Left forelimb (tissue), 1 donor: Measurements from ENCODE around the gene PTH1R.

Source experiments
- DNase-seq: peaks from one replicate; pipeline ENCODE4 v3.0.0-alpha.2; 2018; ENCODE audit warnings: low spot score

Gene PTH1R

DNA sequence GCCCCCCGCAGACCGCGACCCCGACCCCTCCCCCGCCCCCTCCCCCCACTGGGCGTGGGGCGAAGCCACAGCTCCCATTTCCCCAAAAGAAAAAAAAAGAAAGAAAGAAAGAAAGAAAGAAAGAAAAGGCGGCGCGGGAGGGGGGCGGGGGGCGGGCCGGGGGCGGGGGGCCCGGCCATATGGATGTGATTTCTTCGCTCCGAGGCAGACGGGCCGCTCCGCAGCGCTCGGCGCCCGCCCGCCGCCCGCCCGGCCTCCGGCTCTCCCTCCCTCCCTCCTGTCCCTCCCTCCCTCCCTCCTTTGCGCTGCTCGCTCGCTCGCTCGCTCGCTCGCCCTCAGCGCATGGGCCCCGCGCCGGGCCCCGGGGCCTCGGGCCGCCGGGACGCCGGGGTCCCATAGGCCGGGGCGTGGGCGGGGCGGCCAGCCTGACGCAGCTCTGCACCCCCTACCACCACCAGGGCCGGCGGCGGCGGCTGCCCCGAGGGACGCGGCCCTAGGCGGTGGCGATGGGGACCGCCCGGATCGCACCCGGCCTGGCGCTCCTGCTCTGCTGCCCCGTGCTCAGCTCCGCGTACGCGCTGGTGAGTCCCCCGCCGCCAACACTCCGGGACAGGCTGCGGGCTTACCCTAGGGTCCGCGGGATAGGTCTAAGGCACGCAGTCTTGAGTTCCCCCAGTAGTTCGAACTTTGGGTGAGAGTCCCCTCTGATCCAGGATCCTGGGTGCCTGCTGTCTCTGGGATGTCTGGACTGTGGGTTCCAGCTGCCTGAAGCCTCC is 5.7 kb downstream of the PTH1R start:
- no peak for DNase-seq

DNA sequence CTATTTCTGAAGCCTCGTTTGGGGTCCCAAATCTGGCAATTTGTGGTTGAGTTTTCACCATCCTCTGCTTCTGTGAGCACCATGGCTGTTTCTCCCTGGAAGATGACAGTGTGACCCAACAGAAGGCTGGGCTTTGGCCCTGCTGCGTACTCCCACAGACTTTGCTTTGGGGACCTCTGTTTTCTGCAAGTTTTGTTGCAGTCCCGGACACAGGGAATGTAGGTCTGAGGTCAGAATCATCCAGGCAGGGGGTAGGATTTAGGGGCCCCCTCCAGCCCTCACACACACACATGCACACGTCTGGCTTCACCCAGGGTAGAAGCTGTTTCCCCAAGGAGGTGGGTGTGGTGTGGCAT is 6.3 kb downstream of the PTH1R start:
- DNase-seq: no peak

DNA sequence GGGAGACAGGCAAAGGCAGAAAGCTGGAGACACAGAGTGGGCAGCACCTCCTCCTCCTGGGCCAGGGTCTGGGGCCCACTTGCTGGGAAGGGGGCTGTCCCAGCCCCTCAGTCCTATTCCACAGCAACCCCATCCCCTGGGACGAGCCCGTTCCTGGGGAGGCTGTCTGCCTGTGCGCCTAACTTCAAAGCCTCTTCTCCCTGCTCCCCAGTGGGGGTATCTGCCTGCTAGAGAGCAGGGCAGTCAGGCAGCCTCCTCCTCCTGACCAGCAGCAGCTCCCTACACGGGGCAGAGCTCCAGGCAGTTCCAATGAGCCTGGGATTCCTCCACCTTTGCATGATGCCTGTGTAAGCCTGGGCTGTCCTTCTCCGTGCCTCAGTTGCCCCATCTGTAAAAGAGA is 6.9 kb downstream of the PTH1R start:
- DNase-seq: no peak

DNA sequence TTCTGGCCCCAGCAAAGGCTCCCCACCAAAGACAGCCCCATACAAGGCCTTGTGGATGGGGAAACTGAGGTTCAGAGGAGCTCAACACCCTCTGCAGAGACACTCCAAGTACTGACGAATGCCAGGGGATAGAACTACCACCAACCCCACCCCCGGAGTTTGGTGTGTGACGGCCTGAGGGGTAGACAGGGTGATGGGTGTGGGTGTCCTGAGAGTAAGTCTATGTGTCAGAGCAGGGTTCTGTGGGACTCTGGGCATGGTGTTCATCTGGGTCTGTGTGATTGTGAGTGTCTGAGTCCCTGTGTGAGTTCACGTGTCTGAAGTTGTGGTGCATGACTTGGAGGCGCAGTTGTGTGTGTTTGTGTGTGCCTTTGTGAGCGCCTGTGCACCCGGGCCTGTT is 7.4 kb downstream of the PTH1R start:
- DNase-seq: no peak

DNA sequence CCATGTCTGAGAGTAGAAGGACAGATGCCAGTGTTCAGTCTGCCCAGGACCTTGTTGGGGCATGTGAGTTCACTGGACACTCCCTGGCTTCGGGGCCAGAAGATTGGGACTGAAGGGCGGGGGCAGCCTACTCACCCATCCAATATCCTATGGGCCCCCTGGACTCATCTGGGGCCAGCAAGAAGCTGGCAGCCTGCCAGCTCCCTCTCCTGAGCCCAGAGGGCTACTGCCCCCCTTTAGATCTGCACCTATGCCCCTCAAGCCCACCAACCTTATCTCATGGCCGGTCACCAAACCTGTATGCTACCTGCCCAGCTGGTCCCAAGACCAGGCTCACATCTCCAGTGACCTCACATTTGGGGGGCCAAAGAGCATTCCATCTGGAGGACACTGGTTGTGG is 8.1 kb downstream of the PTH1R start:
- no peak for DNase-seq

DNA sequence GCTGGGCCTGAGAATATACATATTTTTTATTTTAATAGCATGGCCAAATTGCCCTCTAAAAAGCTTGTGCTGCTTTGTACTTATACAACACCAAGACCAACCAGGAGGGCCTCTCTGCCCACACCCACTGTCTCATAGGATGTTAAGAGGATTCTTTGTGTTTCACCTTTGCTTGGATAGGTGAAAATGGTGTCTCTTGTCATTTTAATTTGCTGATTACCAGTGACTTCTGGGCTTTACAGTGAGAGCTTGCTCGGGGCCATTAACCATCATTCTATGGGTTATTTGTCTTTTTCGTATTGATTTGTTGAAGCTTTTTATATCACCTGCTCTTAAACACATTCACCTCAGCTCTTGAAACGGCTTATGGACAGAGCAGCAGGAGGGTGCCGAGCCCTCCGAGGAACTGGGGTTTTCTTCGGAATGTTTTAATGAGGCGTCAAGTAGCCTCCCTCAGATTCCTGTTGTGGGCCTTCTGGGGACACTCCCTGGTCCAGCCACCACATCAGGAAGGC is 10.5 kb downstream of the PTH1R start:
- no peak for DNase-seq

DNA sequence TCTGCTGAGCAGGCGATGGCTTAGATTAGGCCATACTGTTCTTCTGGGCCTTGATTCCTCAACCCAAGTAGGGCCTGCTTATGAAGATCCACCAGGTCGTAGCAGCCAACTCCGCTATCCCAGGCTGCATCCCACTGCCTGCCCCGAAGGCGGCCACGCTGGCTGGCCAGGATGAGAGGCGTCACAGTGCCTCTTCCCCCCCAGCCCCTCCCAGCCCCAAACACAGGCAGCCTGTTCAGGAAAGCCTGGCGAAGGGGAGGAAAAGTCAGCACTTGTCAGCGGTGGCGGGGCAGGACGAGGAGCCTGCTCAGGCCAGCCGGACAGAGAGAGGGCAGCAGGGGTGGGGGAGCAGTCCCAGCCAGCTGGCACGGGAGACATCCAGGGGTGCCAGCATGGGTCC is 11.2 kb downstream of the PTH1R start:
- DNase-seq: no peak

DNA sequence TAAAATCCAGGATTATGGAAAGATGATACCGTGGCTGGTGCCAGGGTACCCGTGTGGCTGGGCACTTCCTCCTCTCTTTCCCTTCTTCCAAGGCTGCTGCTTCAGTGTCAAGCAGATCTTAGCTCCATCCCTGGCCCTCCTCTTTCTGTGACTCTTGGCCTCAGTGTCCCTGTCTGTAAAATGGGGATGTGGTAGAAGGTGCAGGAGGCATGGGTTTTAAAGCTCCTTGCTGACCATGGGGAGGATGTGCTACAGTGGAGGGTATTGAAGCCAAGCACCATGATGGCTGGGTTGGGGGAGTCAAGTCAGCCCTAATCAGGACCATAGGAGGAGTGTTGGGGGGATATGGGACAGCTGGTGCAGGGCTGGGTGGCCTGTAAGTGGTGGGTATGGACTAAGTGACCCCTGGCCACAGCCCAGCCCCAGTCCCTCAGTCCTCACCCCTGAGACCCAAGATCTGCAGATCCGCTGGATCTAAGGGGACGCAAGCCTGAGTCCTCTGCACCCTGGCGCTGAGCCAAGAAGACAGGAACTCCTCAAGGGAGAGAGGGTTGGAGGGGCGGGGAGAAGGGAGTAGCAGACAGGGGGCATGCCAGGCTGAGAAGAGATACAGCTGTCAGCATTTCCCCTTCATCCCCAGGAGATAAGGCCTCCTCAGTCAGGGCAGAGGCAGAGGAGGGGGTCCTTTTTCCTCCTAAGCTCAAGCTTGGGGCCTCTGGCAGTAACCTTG is 12.0 kb downstream of the PTH1R start:
- no peak for DNase-seq

DNA sequence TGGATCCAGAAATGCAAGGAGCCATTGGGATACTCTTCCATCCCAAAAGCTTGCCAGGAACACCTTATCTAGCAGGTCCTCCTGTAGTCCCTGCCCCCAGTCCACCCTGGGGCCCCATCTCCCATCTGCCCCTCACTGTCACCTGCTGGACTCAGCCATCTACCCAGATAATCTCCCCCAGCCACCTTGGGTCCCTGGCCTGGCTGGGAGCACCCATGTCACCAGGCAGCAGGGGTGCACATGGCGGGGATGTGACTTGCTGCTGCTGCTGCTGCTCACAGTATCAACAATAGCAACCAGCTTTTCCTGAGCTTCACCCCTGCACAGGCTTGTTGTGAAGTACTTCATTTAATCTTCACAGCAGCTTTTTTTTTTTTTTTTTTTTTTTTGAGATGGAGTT is 12.6 kb downstream of the PTH1R start:
- no peak for DNase-seq

DNA sequence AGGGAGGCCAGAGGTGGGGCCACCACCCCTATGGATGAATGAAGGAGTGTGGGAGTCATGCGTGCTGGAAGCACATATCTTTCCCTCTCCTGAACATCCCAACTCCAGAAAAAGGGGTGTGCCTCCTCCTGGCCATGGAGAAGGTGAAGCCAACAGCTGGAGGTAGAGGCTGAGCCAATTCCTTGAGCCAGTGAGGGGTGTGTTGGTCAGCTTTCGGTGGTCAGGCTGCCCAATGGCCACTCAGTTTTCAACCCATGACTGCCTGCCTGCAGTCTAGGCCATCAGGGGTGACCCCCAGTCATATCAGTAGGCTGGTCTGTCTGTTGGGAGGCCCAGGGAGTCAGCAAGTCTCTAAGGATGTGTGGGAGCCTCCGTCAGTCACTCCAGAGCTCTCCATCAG is 13.6 kb downstream of the PTH1R start:
- no peak for DNase-seq

DNA sequence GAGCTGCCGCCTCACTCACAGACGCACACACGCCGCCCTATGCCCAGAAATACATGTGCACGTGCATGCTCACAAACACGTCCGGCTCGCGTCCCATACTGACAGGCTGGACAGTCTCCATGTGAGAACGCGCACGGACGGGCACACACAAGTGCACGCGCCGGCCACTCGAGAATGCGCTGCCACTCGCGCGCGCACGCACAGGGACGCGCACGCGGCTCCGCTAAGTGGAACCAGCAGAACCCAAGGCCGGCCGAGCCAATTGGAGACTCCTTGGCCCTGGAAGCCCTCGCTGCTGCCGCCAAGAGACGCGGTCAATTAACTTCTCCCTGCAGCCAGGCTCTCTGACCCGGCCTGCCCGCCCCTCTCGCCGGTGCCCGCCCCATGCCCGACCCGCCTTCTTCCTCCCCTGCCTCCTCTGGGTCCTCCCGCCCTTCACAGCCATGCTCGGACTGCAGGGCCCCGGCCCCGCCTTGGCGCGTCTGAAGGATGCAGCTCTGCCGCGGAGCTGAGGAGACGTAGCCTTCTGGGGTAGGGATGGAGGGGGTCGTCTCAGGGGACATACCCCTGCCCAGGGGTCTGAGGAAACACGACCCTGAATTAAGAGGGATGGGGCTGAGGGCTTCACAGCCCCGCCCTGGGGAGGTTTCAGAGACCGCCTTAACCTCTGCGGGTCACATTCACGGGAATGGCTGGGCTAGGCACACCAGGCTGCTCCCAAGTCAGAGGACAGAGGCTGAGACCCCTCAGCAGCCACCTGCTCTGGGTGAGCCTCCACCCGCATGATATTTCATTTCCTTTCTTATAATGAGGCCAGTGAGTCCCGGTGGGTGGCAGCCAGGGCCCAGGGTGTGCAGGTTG is 15.0 kb downstream of the PTH1R start:
- no peak for DNase-seq

DNA sequence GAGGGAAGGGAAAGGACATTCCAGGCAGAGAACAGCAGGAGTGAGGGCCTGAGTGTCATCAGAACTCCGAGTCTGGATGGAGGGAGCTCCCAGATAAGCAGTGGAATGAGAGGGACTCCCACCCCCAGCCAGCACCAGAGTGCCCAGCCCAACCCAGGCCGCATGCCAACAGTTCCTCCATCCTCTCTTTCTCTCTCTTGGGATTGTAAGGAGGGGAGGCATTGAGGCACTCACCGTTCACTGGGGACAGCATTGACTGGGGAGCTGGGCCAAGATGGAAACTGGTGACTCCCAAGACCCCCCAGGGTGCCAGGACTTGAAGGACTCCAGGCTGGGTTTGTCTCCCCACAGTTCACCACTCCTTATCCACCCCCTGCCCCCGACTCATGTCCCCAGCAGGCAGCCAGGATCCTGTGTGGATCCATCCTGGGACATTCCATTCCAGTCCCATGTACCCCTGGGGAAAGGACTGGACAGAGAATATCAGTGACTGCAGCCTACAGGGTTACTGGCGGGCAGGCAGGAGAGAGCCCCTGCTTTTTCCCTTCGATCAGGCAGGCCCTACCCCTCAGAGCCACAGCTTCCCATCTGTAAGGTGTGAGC is 15.7 kb downstream of the PTH1R start:
- DNase-seq: no peak

DNA sequence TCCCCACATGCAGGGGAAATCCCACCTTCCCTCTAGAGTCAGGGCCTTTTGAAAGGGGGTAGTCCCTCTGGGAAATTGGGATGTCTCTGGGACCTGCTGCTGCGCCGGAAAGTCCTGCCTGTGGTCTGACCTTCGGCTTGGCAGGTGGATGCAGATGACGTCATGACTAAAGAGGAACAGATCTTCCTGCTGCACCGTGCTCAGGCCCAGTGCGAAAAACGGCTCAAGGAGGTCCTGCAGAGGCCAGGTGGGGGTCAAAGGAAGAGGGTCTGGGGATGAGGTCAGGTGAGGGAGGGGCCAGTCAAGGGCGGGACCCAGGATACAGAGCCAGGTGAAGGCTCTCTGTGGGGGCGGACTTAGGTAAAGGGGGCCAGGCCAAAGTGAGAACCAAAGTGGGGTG is 16.2 kb downstream of the PTH1R start:
- no peak for DNase-seq

DNA sequence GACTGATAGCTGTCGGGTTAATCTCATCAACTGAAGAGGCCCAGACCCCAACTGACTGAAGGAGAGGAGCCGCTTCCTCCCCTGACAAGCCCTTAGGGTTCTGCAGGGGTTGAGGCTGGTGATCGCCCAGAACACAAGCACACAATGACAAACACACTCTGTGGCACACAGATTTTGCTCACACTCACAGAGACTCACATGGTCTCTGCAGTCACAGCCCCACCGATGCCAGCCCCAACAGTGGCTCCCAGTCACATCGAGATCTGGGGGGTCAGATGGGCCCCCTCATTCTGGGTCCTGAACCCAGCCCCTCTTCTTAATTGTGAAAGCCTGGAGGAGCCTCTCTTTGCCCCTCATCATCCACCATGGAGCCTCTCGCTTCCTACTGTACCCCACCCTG is 16.7 kb downstream of the PTH1R start:
- DNase-seq: no peak

DNA sequence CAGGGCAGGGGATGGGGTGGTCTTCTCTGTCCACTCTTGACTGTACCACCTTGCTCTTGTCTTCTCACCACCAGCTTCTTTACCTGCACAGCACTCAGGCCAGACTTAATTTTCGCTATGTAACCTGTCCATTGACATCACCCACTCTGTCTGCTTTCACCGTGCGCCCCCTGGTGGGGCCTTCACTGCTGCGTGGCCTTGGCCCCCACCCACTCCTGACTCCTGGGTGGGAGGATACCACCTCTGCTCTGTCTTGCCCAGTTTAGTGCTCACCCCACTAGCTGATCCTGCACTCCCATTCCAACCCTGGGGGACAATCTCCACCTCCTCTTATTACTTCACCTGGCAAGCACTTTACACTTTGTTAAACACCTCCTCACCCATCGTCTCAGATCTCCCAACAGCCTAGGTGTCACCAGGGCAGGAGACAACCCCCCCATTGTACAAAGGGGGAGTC is 17.7 kb downstream of the PTH1R start:
- DNase-seq: no peak

DNA sequence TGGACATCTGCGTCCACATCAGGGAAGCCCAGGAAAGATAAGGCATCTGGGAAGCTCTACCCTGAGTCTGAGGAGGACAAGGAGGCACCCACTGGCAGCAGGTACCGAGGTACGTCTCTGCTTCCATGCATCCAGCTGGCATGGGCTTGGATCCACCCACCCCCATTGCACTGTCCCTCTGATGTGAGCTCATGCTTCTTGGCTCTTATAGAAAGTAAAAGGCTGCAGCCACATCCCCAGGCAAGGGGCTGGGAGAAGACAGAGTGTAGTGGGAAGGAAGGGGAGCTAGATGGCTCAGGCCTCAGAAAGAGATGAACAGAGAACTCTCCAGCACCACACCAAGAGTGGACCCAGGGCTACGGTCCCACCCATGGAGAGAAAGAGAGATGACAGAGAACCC is 18.2 kb downstream of the PTH1R start:
- no peak for DNase-seq

DNA sequence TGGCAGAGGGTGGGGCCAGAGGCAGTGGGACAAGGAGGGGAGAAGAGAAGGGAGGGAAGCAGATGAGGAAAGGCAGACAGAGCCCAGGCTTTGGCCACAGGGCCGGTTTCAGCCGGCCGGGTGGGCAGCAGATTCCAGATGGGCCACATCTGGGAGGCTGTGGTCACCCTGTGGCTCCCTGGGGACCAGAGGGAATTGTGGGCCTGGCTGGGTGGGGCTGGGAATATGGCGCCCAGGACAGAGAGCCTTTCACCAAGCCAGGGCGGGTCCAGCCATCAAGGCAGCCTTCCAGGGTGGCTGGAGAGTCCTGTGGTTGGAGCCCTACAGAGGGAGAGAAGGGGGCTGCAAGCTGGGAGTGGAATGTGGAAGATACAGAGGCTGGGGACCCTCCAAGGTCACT is 18.9 kb downstream of the PTH1R start:
- no peak for DNase-seq

DNA sequence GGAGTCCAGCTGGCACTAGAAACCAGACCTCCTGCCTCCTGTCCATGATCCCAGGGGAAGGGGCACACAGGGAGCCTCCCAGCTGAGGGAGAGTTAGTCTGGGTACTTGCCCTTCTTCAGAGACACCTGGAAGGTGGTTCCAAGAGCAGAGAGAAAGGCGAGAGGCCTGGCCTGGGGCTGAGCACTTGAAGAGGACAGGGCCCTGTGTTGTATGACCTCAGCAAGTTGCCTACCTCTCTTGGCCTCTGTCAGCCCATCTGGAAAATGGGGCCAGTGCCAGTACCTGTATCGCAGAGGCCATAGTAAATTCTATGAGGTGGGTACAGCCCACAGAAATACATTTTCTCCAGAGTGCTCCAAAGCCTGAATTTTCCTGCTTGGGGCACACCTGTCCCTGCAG is 19.5 kb downstream of the PTH1R start:
- DNase-seq: no peak

DNA sequence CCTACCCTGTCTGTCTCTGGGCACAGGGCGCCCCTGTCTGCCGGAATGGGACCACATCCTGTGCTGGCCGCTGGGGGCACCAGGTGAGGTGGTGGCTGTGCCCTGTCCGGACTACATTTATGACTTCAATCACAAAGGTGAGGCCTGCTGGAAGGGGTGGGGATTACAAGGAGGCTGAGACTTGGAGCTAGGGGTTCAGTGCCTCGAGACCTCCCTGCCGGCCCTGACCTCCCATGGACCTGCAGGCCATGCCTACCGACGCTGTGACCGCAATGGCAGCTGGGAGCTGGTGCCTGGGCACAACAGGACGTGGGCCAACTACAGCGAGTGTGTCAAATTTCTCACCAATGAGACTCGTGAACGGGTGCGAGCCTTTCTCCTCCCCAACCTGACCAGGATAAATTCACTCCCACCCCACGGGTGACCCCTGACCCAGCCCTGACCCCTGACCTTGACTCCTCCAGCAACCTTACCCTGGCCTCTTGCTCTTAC is 20.4 kb downstream of the PTH1R start:
- no peak for DNase-seq

DNA sequence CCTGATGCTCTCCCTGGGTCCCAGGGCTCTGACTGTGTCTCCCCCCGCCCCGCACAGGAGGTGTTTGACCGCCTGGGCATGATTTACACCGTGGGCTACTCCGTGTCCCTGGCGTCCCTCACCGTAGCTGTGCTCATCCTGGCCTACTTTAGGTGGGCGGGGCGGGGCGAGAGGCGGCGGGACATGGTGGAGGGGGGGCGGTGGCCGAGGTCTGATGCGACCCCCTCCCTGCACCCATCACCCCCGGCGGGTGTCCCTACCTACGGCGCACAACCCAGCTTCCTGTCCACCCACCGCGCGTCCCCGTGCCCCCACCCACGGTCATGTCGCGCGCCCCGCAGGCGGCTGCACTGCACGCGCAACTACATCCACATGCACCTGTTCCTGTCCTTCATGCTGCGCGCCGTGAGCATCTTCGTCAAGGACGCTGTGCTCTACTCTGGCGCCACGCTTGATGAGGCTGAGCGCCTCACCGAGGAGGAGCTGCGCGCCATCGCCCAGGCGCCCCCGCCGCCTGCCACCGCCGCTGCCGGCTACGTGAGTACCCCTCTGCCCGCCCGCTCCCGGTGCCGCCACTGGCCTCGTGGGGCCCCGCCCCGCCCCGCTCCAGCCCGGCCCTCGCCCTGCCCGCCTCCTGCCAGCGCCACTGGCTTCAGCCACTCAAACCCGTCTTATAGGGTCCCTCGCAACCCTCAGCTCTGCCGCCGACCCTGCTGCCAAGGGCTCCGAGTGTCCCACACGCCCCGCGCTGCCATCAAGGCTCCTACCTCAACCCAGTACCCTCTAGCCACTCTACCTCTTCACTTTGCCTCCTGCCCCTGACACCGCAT is 21.0 kb downstream of the PTH1R start:
- no peak for DNase-seq
